Sigmoid colon (tissue), 7 donors: ENCODE results near the gene CLDN25. TPM values are rescaled to one million over a fixed set of nuclear protein-coding genes. Genes with fewer than 3 reads are reported as not detected.

ENCODE experiments used
- DNase-seq: peaks from one replicate; pipeline ENCODE4 v3.0.0-alpha.2; 2019
- H3K27ac ChIP-seq, 4 donors: fragments of 200-600 bp; sonication (generic); one replicate each; pipeline ENCODE4 v1.5.1; 2016 to 2019; ENCODE audit warnings: mild to moderate bottlenecking in 1 of 4
- H3K27me3 ChIP-seq, 3 donors: fragments of 200-600 bp; sonication (generic); one replicate each; pipeline ENCODE4 v1.5.1; 2019; ENCODE audit warnings: mild to moderate bottlenecking in 1 of 3
- H3K36me3 ChIP-seq, 4 donors: fragments of 200-600 bp; sonication (generic); one replicate each; pipeline ENCODE4 v1.5.1; 2016 to 2019
- H3K4me1 ChIP-seq, 4 donors: fragments of 200-600 bp; sonication (generic); one replicate each; pipeline ENCODE4 v1.5.1; 2017 to 2019
- H3K4me3 ChIP-seq, 4 donors: fragments of 200-600 bp; sonication (generic); one replicate each; pipeline ENCODE4 v1.5.1; 2017 to 2019; ENCODE audit warnings: mild to moderate bottlenecking in 2 of 4, moderate library complexity in 1 of 4
- H3K9me3 ChIP-seq, 4 donors: fragments of 200-600 bp in 3 of 4; sonication (generic) in 3 of 4; one replicate each; pipeline versions ENCODE4 v1.5.1 to v1.6.1; 2013 to 2019
- EP300 ChIP-seq, 4 donors: sonication (generic); formaldehyde crosslinking; IDR thresholded peaks; one replicate each; pipeline ENCODE4 v1.6.1; 2017; ENCODE audit warnings: antibody characterized with exemption in 4 of 4
- POLR2A ChIP-seq, 2 donors: fragments of 450-650 bp; IDR thresholded peaks; one replicate each; pipeline ENCODE4 v1.6.1; 2016; ENCODE audit warnings: antibody characterized with exemption in 2 of 2, mild to moderate bottlenecking in 2 of 2, moderate library complexity in 2 of 2
- POLR2AphosphoS5 ChIP-seq, 4 donors: sonication (generic); formaldehyde crosslinking; IDR thresholded peaks; one replicate each; pipeline ENCODE4 v1.6.1; 2017; ENCODE audit warnings: antibody characterized with exemption in 4 of 4
- WGBS, 2 donors: extraction: QIAGEN DNeasy Blood & Tissue Kit; methylation state at CpG; one replicate each; pipeline ENCODE4 v1.1.7; 2013; 5-methylcytosine and 5-hydroxymethylcytosine counted together
- intact Hi-C: fragments of 100-400 bp; cut with DNase I; formaldehyde crosslinking; loops from one replicate; pipeline ENCODE4 v1.15.1; 2023
- polyA plus RNA-seq, 3 donors: library from polyadenylated mRNA; stranded (reverse); fragments of 200-250 nt; gene quantifications; one replicate each; pipeline ENCODE4 v1.2.3, GENCODE V29; 2013
- total RNA-seq, 4 donors: library from RNA; depleted of rRNA; stranded (reverse); fragments of >200 nt; gene quantifications; one replicate each; pipeline ENCODE4 v1.1.0, GENCODE V29; 2016
- TF ChIP-seq, protein P1 (sequence below), 4 experiments: fragments of 450-650 bp in 3 of 4; fragments of 200-600 bp in 1 of 4; IDR thresholded peaks; one replicate each; pipeline ENCODE4 v1.5.1; 2016 to 2019; ENCODE audit warnings: antibody characterized with exemption in 4 of 4, mild to moderate bottlenecking in 3 of 4, moderate library complexity in 2 of 4
- donor health status: healthy with polysubstance abuse.
- donor health status: Bipolar disorder and iron deficiency.
- donor health status: healthy.

The CLDN25 gene
- total and polyA plus RNA-seq, 7 donors: not detected

DNA sequence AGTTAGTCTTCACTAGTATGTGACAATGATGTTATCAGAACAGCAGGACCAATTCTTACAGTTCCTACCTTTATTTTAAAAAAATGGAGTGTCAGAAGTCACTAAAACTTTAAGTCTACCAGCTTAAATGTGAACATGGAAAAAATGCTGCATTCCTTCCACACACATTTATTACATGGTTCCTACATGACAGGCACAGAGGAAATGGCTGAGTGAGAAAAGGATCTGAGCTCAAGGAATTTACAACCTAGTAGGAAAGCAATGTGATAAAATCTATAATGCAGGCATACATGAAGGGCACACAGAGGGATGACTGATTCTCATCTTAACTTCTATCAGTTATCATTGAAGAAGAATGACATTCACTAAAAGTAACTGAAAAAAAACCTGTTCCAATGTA lies 23.0 kb downstream of the CLDN25 start:
- Histone ChIP-seq H3K4me3 (no peak overlapping the region), H3K4me1 (no peaks in the 10 kb centered on the region), H3K9me3 (no peaks in the 10 kb centered on the region), H3K27ac (no peak overlapping the region), H3K36me3 (peaks cover 5 to 94% (median 37%) of the 10 kb centered on the region in 4 donors), H3K27me3 (no peaks in the 10 kb centered on the region)
- intact Hi-C loops: no loop called here
- TF ChIP-seq POLR2A (IDR thresholded peaks at IDR 0.05) (no peak), EP300 (IDR thresholded peaks at IDR 0.05) (no peak), POLR2AphosphoS5 (IDR thresholded peaks at IDR 0.05) (no peak)
- TF ChIP-seq, protein P1, sequence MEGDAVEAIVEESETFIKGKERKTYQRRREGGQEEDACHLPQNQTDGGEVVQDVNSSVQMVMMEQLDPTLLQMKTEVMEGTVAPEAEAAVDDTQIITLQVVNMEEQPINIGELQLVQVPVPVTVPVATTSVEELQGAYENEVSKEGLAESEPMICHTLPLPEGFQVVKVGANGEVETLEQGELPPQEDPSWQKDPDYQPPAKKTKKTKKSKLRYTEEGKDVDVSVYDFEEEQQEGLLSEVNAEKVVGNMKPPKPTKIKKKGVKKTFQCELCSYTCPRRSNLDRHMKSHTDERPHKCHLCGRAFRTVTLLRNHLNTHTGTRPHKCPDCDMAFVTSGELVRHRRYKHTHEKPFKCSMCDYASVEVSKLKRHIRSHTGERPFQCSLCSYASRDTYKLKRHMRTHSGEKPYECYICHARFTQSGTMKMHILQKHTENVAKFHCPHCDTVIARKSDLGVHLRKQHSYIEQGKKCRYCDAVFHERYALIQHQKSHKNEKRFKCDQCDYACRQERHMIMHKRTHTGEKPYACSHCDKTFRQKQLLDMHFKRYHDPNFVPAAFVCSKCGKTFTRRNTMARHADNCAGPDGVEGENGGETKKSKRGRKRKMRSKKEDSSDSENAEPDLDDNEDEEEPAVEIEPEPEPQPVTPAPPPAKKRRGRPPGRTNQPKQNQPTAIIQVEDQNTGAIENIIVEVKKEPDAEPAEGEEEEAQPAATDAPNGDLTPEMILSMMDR (IDR thresholded peaks at IDR 0.05): no peak
- no peak for DNase-seq

DNA sequence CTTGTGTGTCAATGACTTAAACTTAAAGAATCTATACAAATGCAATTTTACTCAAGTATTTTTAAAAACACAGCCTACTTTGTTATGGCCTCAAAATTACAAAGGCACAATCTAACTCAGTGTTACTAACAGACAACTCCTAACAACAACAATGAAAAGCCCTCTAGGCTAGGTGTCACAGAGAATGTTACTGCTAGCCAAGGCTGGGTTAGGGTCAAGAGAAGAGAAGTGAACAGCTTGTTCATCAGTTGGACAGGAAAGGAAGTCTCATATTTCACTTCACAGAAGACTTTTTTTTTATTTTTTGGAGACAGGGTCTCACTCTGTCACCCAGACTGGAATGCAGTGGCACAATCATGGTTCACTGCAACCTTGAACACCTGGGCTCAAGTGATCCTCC lies 26.0 kb downstream of the CLDN25 start:
- Histone ChIP-seq H3K27me3 (no peaks in the 10 kb centered on the region), H3K27ac (no peak overlapping the region), H3K4me1 (no peaks in the 10 kb centered on the region), H3K4me3 (no peak overlapping the region), H3K36me3 (peaks cover 10 to 98% (median 36%) of the 10 kb centered on the region in 4 donors), H3K9me3 (no peaks in the 10 kb centered on the region)
- intact Hi-C loops: no loop called here
- DNase-seq: no peak
- TF ChIP-seq EP300 (IDR thresholded peaks at IDR 0.05): no peak
- TF ChIP-seq, protein P1 (IDR thresholded peaks at IDR 0.05): no peak
- TF ChIP-seq POLR2AphosphoS5 (IDR thresholded peaks at IDR 0.05): no peak
- TF ChIP-seq POLR2A (IDR thresholded peaks at IDR 0.05): no peak

DNA sequence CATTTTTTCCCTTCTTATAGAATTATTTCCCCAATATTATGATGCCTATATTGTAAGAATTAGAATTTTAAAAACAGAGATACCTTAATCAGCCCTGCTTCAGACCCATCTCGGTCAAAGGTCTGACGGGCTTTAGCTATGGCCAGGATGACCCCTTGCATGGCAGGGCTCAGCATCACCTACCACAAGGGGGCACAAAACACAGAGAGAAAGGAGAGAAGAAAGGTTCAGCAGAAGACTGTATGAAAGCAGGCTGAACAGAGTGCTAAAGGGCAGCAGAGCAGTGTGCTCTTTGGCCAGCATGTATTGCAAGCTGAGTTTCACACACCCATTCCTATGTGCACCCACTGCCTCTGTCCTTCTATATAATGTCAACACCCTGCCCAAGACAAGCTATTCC lies 26.8 kb downstream of the CLDN25 start:
- H3K27me3 ChIP-seq: no peaks in the 10 kb centered on the region
- TF ChIP-seq EP300 (IDR thresholded peaks at IDR 0.05): no peak
- no peak for TF ChIP-seq POLR2A (IDR thresholded peaks at IDR 0.05)
- TF ChIP-seq, protein P1 (IDR thresholded peaks at IDR 0.05): peak in 2 of 4 experiments; percentile 10 to 18
- no peak overlapping the region for H3K27ac ChIP-seq
- WGBS, 2 donors: 95 to 96% methylated on average over 2 of the region's 2 CpGs
- no peaks in the 10 kb centered on the region for H3K4me1 ChIP-seq
- H3K36me3 ChIP-seq: peaks cover 7 to 98% (median 30%) of the 10 kb centered on the region in 4 donors
- DNase-seq: no peak
- H3K9me3 ChIP-seq: no peaks in the 10 kb centered on the region
- no peak overlapping the region for H3K4me3 ChIP-seq
- intact Hi-C loops: no loop called here

DNA sequence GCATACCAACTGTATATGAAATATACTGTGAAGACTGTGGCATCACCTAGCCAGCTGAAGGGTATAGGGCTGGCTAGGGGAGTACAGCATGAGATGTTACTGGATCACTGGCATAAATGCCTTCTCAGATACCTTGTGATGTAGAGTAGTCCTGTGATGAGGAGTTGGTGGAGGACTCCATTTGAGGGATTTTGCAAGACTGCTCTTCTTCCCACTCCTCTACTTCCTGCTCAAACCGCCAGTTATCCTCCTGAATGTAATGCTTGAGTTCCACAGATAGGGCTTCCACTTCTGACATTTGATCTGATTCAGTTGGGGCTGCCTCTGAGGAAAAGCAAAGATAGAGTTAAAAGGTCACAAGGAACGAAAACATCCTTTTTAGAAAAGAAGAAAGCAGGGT lies 29.3 kb downstream of the CLDN25 start:
- no peaks in the 10 kb centered on the region for H3K4me1 ChIP-seq
- no peak for TF ChIP-seq POLR2AphosphoS5 (IDR thresholded peaks at IDR 0.05)
- TF ChIP-seq, protein P1 (IDR thresholded peaks at IDR 0.05): no peak
- no peak for TF ChIP-seq POLR2A (IDR thresholded peaks at IDR 0.05)
- DNase-seq: no peak
- intact Hi-C loops: no loop called here
- no peak overlapping the region for H3K4me3 ChIP-seq
- H3K27ac ChIP-seq: no peak overlapping the region
- no peaks in the 10 kb centered on the region for H3K27me3 ChIP-seq
- H3K9me3 ChIP-seq: no peaks in the 10 kb centered on the region
- 44 to 49% methylated on average over 2 of the region's 2 CpGs for WGBS, 2 donors
- peaks cover 5 to 98% (median 24%) of the 10 kb centered on the region in 4 donors for H3K36me3 ChIP-seq

DNA sequence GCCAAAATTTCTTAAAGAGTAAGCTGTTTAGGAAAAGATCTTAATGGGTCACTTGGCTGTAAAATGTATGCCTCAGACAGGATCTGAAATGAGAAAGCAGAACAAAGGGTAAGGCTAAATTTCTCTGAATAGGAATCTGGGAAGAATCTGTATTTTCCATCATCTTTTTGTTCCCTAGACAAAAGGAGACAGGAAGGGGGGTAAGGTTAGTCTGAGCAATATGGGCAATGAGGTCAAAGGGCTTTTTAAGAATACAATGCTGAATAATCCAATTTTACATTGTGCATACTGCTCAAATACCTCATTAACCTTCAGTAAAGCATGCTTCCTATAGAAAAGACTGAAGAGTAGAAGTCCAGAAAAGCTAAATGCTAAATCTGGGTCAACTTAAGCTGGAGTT lies 34.6 kb downstream of the CLDN25 start:
- intact Hi-C loops: no loop called here
- H3K36me3 ChIP-seq: peaks cover 0 to 83% (median 9%) of the 10 kb centered on the region in 4 donors

More for the DNA sequence above, 34.6 kb downstream of the CLDN25 start:
- no peak overlapping the region for H3K4me3 ChIP-seq
- no peak for DNase-seq
- H3K27ac ChIP-seq: no peak overlapping the region
- TF ChIP-seq POLR2A (IDR thresholded peaks at IDR 0.05) (no peak), EP300 (IDR thresholded peaks at IDR 0.05) (no peak), POLR2AphosphoS5 (IDR thresholded peaks at IDR 0.05) (no peak)
- TF ChIP-seq, protein P1 (IDR thresholded peaks at IDR 0.05): no peak
- H3K4me1 ChIP-seq: no peaks in the 10 kb centered on the region
- H3K27me3 ChIP-seq: no peaks in the 10 kb centered on the region
- no peaks in the 10 kb centered on the region for H3K9me3 ChIP-seq
